ENCODE results near the gene ZNF541. TPM values are rescaled to one million over a fixed set of nuclear protein-coding genes. Genes with fewer than 3 reads are reported as not detected.

ZNF541 gene
- total RNA-seq, 2 donors from 2014 or later, result not detected

GRCh38 chr19:47609906-47610894, 37.3 kb upstream of the ZNF541 start:
- Histone ChIP-seq H3K4me3 (ENCODE audit: low read length) (peak overlapping the region; percentile 80), H3K4me1 (ENCODE audit: control insufficient read depth, insufficient read depth, low read length) (peaks cover 18% of the 10 kb centered on the region), H3K27me3 (ENCODE audit: control insufficient read depth, insufficient read depth, low read length, poor library complexity, severe bottlenecking) (no peaks in the 10 kb centered on the region), H3K9me3 (ENCODE audit: control insufficient read depth, low read length) (no peaks in the 10 kb centered on the region), H3K9ac (ENCODE audit: extremely low read depth, low read length, poor library complexity, severe bottlenecking) (peak overlapping the region; percentile 71), H3K36me3 (ENCODE audit: control insufficient read depth, insufficient read depth, low read length) (peaks cover 29% of the 10 kb centered on the region), H3K27ac (ENCODE audit: low read depth, low read length) (peak overlapping the region; percentile 88)
- DNase-seq, result peak; percentile 85
- H3K27ac Mint-ChIP-seq, result peak overlapping the region; percentile 86
- H3K36me3 Mint-ChIP-seq (ENCODE audit: low read depth), result peaks cover 23% of the 10 kb centered on the region
- H3K4me1 Mint-ChIP-seq, result peaks cover 30% of the 10 kb centered on the region
- 0 to 1% methylated on average over 17 to 50 of the region's 50 CpGs for WGBS, 2 experiments (ENCODE audit: insufficient coverage in 1 of 2, insufficient read length in 1 of 2)
- peak; percentile 19 for TF ChIP-seq CTCF (conservative IDR thresholded peaks at IDR 0.05)
- peak overlapping the region; percentile 83 for H3K4me3 Mint-ChIP-seq
- H3K9me3 Mint-ChIP-seq, result no peaks in the 10 kb centered on the region
- H3K27me3 Mint-ChIP-seq (ENCODE audit: insufficient read depth), result no peaks in the 10 kb centered on the region

- peaks cover 30% of the 10 kb centered on the region for H3K4me1 Mint-ChIP-seq
- H3K4me3 Mint-ChIP-seq, result peak within 1 kb of the TSS; percentile 83
- no peaks in the 10 kb centered on the region for H3K9me3 Mint-ChIP-seq
- peak within 1 kb of the TSS; percentile 97 for H3K27ac Mint-ChIP-seq
- peaks cover 18% of the 10 kb centered on the region for H3K4me1 ChIP-seq (ENCODE audit: control insufficient read depth, insufficient read depth, low read length)
- peak within 1 kb of the TSS; percentile 88 for H3K27ac ChIP-seq (ENCODE audit: low read depth, low read length)
- no peaks in the 10 kb centered on the region for H3K27me3 Mint-ChIP-seq (ENCODE audit: insufficient read depth)
- TF ChIP-seq CTCF (conservative IDR thresholded peaks at IDR 0.05), result no peak
- H3K9me3 ChIP-seq (ENCODE audit: control insufficient read depth, low read length), result no peaks in the 10 kb centered on the region
- H3K4me3 ChIP-seq (ENCODE audit: low read length), result peak within 1 kb of the TSS; percentile 95
- peak; percentile 92 for DNase-seq
- peak within 1 kb of the TSS; percentile 77 for H3K9ac ChIP-seq (ENCODE audit: extremely low read depth, low read length, poor library complexity, severe bottlenecking)
- H3K36me3 ChIP-seq (ENCODE audit: control insufficient read depth, insufficient read depth, low read length), result peaks cover 20% of the 10 kb centered on the region
- H3K36me3 Mint-ChIP-seq (ENCODE audit: low read depth), result peaks cover 16% of the 10 kb centered on the region
- H3K27me3 ChIP-seq (ENCODE audit: control insufficient read depth, insufficient read depth, low read length, poor library complexity, severe bottlenecking), result no peaks in the 10 kb centered on the region
- 0% methylated on average over 14 to 68 of the region's 94 CpGs for WGBS, 2 experiments (ENCODE audit: insufficient coverage in 1 of 2, insufficient read length in 1 of 2)
Measured at GRCh38 chr19:47608969-47609905, 36.3 kb upstream of the ZNF541 start, which contains the start of gene BICRA. Gene BICRA, plus strand, starts transcription at chr19:47609134. Its CDS starts 64,441 bp downstream, at chr19:47673575.
